BLaER1 (cell line): Measurements from ENCODE around the gene PABPN1L.
A peak's percentile ranks its signal among the peaks of the same experiment; 100 is the strongest.

ENCODE experiments used
- H3K27ac ChIP-seq: shearing (Covaris generic); formaldehyde crosslinking; 2 replicates; pipeline ENCODE4 v1.8.1; 2022
- H3K27me3 ChIP-seq: shearing (Covaris generic); formaldehyde crosslinking; 2 replicates; pipeline ENCODE4 v1.8.1; 2022
- H3K36me3 ChIP-seq: shearing (Covaris generic); formaldehyde crosslinking; 2 replicates; pipeline ENCODE4 v1.8.1; 2022
- H3K4me1 ChIP-seq: shearing (Covaris generic); formaldehyde crosslinking; 2 replicates; pipeline ENCODE4 v1.8.1; 2022
- H3K4me2 ChIP-seq: shearing (Covaris generic); formaldehyde crosslinking; 2 replicates; pipeline ENCODE4 v1.8.1; 2022
- H3K4me3 ChIP-seq: shearing (Covaris generic); formaldehyde crosslinking; 2 replicates; pipeline ENCODE4 v1.8.1; 2022
- H3K9ac ChIP-seq: shearing (Covaris generic); formaldehyde crosslinking; 2 replicates; pipeline ENCODE4 v1.8.1; 2022
- H3K9me3 ChIP-seq: shearing (Covaris generic); formaldehyde crosslinking; 2 replicates; pipeline ENCODE4 v1.8.1; 2022
- H4K20me1 ChIP-seq: shearing (Covaris generic); formaldehyde crosslinking; 2 replicates; pipeline ENCODE4 v1.8.1; 2022
- Cebpa-rat ChIP-seq: shearing (Covaris generic); IDR thresholded peaks from 2 replicates; pipeline ENCODE4 v1.8.1; 2022

Gene PABPN1L

DNA sequence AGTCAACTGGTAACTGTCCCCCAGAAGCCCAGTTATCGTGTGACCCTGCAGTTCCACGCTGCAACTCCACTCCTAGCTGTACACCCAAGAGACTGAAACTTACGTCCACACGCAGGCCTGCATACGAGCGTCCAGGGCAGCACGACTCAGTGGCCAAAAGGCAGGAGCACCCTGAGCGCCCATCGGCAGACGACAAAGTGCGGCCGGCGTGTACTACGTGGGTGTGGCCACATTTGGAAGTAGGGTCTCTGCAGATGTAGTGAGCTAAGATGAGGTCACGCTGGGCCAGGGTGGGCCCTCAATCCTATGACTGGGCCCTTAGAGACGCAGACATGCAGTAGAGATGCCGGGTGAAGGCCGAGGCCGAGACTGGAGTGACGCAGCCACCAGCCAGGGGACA lies 23.2 kb downstream of the PABPN1L start:
- Histone ChIP-seq H3K4me2 (no peak overlapping the region), H3K27me3 (no peaks in the 10 kb centered on the region), H3K27ac (no peak overlapping the region), H3K36me3 (peaks cover 58% of the 10 kb centered on the region), H4K20me1 (peaks cover 95% of the 10 kb centered on the region), H3K4me3 (no peak overlapping the region), H3K9me3 (no peaks in the 10 kb centered on the region), H3K9ac (no peak overlapping the region), H3K4me1 (peaks cover 53% of the 10 kb centered on the region)
- no peak for TF ChIP-seq Cebpa-rat

DNA sequence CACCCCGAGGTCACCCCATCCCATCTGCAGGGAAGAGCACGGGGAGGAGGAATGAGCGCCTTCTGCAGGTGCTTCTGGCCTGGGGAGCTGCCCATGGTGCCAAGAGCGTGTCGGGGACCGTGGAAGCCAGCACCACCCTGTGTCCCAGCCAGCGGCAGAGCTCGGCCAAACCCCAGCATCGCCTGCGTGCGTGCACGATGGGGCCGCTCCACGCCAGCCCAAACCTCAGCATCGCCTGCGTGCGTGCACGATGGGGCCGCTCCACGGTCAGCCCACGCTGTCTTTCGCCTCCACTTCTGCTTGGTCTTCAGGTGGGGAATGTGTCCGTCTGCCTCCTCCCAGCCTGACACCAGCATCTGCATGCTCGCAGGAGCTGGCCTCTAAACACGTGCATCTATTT lies 23.7 kb downstream of the PABPN1L start:
- peaks cover 96% of the 10 kb centered on the region for H4K20me1 ChIP-seq
- H3K9ac ChIP-seq = no peak overlapping the region
- no peak for TF ChIP-seq Cebpa-rat
- no peak overlapping the region for H3K4me3 ChIP-seq
- H3K27ac ChIP-seq = no peak overlapping the region
- H3K27me3 ChIP-seq = no peaks in the 10 kb centered on the region
- H3K4me2 ChIP-seq = no peak overlapping the region
- H3K9me3 ChIP-seq = no peaks in the 10 kb centered on the region
- H3K36me3 ChIP-seq = peaks cover 54% of the 10 kb centered on the region
- peaks cover 57% of the 10 kb centered on the region for H3K4me1 ChIP-seq

DNA sequence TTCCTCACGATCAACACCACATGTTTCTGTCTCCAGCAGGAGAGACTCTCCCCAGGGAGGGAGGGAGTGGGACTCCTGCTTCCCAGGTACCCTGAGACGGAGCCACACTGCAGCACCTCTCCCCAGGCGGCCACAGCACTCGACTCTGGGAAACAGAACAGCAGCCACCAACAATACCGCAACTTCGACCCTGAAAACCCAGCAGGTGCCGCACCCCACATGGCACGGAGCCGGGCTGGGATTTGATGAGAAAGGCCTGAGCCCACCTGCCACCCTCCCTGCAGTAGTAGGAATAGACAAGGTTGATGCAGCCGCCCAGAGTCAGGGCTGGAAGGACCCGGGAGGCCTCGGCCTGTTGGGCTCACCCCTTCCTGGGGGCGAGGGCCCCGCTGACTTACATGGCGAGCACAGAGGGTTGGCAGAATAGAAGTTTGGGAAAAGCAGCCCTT lies 24.1 kb downstream of the PABPN1L start:
- H3K4me3 ChIP-seq = no peak overlapping the region
- H3K4me2 ChIP-seq = no peak overlapping the region
- H3K36me3 ChIP-seq = peaks cover 49% of the 10 kb centered on the region
- H3K27me3 ChIP-seq = no peaks in the 10 kb centered on the region
- no peak overlapping the region for H3K9ac ChIP-seq
- H3K4me1 ChIP-seq = peaks cover 62% of the 10 kb centered on the region
- TF ChIP-seq Cebpa-rat = no peak
- no peak overlapping the region for H3K27ac ChIP-seq
- no peaks in the 10 kb centered on the region for H3K9me3 ChIP-seq
- peaks cover 96% of the 10 kb centered on the region for H4K20me1 ChIP-seq

DNA sequence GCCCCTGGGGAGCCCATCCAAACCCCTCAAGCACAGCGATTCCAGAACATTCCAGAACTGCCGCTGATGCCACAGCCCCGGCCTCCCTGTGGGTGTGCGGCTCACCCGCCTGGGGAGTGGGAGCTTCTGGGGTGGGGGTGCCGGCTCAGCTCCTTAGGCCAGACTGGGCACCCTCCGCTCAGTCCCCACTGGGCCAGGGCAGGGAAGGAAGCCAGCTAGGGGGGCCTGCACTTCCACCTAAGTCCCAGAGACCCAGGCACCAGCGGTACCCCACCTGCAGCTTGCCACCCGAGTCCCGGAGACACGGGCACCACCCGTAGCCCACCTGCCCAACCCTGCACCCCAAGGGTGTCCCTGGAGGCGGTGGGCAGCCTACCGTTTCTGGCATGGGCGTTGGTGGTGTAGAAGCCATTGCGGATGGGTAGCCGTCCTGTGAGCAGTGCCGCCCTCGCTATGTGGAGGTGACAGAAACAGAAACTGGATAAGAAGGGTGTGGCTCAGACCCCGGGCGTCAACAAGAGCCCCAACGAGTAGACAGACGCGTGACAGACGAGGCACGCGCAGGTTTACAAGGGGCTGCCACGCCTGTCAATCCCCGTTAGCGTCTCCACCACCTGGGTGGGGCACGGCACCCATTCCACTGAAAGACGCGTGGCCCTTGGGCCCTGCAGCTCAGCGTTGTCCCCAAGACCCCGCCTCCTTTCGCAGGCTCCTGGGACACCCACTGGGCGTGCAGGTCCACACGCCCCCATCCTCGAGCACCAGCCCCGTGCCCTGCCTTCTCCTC lies 24.7 kb downstream of the PABPN1L start:
- H3K4me3 ChIP-seq = no peak overlapping the region
- no peaks in the 10 kb centered on the region for H3K9me3 ChIP-seq
- no peaks in the 10 kb centered on the region for H3K27me3 ChIP-seq
- H3K9ac ChIP-seq = no peak overlapping the region
- H3K4me2 ChIP-seq = peak overlapping the region; percentile 77
- TF ChIP-seq Cebpa-rat = no peak
- peaks cover 99% of the 10 kb centered on the region for H4K20me1 ChIP-seq
- H3K36me3 ChIP-seq = peaks cover 45% of the 10 kb centered on the region
- H3K4me1 ChIP-seq = peaks cover 68% of the 10 kb centered on the region
- H3K27ac ChIP-seq = peak overlapping the region; percentile 50; the same call in 1 of the 2 replicates

DNA sequence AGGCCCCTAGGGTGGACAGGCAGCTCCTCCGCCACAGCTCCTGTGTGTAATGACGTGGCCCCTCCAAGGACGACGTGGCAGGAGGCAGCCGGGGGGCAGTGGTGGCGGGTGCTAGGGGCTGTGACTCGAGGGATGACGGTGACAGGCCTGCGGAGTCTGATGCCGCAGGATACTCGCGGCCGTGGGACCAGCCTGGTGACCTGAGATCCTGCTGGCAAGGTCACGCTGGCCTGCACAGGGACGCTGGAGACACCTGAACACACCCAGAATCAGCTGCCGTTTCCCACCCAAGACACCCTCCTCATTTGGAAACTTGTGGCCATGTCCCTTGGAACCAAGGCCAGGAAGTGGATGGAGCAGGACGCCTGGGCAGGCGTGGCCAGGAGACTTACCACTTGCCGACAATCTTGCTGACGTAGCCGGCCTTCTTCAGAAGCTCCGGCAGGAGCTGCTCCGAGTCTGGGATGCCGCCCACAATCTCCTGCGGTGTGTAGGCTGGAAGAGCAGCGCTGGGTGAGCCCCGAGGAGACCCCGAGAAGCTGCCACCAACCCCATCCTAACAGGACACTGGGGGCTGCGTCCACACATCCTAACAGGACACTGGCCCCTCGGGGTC lies 25.8 kb downstream of the PABPN1L start:
- Histone ChIP-seq H3K9ac (peak overlapping the region; percentile 34; the same call in 1 of the 2 replicates), H3K27ac (peak overlapping the region; percentile 50), H3K4me2 (peak overlapping the region; percentile 77), H4K20me1 (peaks cover 99% of the 10 kb centered on the region), H3K27me3 (peaks cover 6% of the 10 kb centered on the region), H3K36me3 (peaks cover 37% of the 10 kb centered on the region), H3K9me3 (no peaks in the 10 kb centered on the region), H3K4me1 (peaks cover 75% of the 10 kb centered on the region), H3K4me3 (no peak overlapping the region)
- TF ChIP-seq Cebpa-rat = peak; percentile 18; the same call in 1 of the 2 replicates

DNA sequence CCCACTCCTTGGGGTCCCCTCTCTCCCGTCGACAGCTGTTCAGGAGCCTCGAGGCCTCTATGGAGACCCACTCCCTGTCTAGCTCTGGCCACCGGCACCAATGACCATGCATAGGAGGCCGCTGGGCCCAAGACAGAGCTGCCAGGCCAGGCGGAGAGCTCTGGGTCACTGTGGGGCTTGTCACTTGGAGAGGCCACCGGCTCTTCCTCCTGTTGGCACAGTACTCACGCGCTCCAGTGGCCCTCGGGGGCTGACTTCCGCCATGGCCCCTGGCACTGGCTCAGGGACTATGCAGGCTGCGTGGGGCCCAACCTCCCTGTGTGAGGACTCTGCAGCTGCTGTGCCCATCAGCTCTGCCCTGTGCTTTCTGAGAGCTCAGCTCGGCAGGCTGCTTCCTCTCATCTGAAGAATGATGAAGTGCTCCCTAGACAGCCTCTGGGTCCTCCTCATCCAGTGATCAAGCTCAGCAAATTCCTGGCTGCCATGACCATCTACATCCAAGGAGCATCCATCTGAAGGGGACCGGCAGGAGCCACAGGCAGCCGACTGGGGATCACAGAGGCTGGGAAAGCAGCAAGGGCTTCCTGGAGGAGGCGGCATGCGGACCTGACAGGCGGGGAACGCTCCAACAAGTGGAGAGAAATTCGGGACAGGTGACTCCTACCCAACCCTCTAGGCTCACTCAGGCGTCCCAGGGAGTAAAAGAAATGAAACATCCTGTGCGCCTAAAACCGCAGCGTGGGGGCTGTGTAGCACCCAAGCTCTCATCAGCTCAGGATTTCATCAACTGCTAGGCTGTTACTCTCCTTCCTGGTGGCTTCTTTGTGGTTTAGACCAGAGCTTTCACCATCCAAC lies 26.5 kb downstream of the PABPN1L start:
- peaks cover 39% of the 10 kb centered on the region for H3K36me3 ChIP-seq
- peak overlapping the region; percentile 34; the same call in 1 of the 2 replicates for H3K9ac ChIP-seq
- H3K27ac ChIP-seq = peak overlapping the region; percentile 50
- H3K4me2 ChIP-seq = peak overlapping the region; percentile 77
- H3K4me1 ChIP-seq = peaks cover 77% of the 10 kb centered on the region
- H4K20me1 ChIP-seq = peaks cover 100% of the 10 kb centered on the region
- no peak for TF ChIP-seq Cebpa-rat
- H3K9me3 ChIP-seq = no peaks in the 10 kb centered on the region
- no peak overlapping the region for H3K4me3 ChIP-seq
- H3K27me3 ChIP-seq = peaks cover 13% of the 10 kb centered on the region

DNA sequence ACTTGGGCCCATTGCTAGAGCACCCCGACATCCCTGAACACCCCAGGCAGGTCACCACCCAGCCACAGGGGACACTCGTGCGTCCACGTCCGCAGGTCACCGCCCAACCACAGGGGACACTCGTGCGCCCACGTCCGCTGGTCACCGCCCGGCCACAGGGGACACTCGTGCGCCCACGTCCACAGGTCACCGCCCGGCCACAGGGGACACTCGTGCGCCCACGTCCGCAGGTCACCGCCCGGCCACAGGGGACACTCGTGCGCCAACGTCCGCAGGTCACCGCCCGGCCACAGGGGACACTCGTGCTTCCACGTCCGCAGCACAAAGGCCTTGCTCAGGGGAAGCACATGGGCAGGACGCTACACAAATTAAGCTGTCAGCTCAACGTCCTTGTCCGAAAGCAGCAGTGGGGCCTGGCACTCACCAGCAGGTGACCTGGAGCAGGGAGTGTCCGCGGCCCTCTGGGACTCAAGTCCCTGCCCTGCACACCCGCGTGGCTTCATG lies 27.4 kb downstream of the PABPN1L start:
- Histone ChIP-seq H3K27ac (0 out of 2 replicates have a peak overlapping the region, but pooled peaks have one; percentile 50), H3K9ac (no peak overlapping the region), H3K36me3 (peaks cover 44% of the 10 kb centered on the region), H3K4me1 (peaks cover 72% of the 10 kb centered on the region), H3K27me3 (peaks cover 16% of the 10 kb centered on the region), H3K4me2 (peak overlapping the region; percentile 77), H3K9me3 (no peaks in the 10 kb centered on the region), H3K4me3 (no peak overlapping the region), H4K20me1 (peaks cover 96% of the 10 kb centered on the region)
- no peak for TF ChIP-seq Cebpa-rat

DNA sequence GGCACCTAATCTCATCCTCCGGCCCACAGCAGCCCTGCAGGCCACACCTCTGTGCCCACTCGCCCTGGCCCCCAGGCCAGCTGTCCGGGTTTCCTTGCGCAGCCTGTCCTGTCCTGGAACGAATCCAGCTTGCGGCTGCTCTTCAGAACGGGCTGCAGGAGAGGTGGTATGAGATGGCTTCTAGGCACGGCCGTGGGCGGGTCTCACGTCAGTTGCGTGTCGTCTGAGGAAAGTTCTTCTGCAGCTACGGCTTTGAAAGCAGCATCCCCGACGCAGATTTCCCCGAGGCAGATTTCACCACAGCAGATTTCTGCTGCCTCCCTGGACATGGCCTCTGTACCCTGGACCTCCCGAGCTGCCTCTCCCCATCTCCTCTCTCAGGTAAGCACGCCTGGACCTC lies 27.9 kb downstream of the PABPN1L start:
- Histone ChIP-seq H3K36me3 (peaks cover 44% of the 10 kb centered on the region), H3K4me3 (no peak overlapping the region), H3K4me2 (peak overlapping the region; percentile 77), H3K27me3 (peaks cover 16% of the 10 kb centered on the region), H4K20me1 (peaks cover 91% of the 10 kb centered on the region), H3K27ac (no peak overlapping the region), H3K9ac (no peak overlapping the region), H3K9me3 (no peaks in the 10 kb centered on the region), H3K4me1 (peaks cover 76% of the 10 kb centered on the region)
- TF ChIP-seq Cebpa-rat = no peak

DNA sequence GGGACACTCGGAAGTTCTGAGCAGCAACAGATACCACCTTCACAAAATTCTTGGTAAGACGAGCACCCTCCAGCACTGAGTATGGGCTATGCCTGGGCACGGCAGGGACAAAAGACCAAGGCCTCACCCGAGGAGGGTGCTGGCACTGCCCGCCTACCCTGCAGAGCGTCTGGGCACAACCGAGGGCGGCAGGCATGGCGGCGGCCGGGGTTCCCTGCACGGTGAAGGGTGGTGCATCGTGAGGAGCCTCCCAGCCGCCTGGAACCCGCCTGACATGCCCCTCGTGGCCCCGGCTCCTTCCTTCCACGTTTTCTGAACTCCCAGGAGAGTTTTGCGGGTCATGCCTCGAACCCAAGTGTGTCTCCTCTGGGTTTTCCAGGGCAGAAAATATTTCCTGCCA lies 28.7 kb downstream of the PABPN1L start:
- peak overlapping the region; percentile 39; the same call in 1 of the 2 replicates for H3K9ac ChIP-seq
- H3K4me3 ChIP-seq = no peak overlapping the region
- peaks cover 84% of the 10 kb centered on the region for H4K20me1 ChIP-seq
- peaks cover 39% of the 10 kb centered on the region for H3K36me3 ChIP-seq
- TF ChIP-seq Cebpa-rat = no peak
- no peaks in the 10 kb centered on the region for H3K9me3 ChIP-seq
- H3K27me3 ChIP-seq = peaks cover 16% of the 10 kb centered on the region
- peaks cover 84% of the 10 kb centered on the region for H3K4me1 ChIP-seq
- H3K27ac ChIP-seq = peak overlapping the region; percentile 0; the same call in 1 of the 2 replicates
- peak overlapping the region; percentile 77 for H3K4me2 ChIP-seq
